HUES48 (cell line): ENCODE measurements around the gene XYLT1.

Experiments
- H3K27ac ChIP-seq: one replicate; pipeline ENCODE4 v1.7.0; 2013; ENCODE audit warnings: low read depth, low read length, inconsistent platforms
- H3K27me3 ChIP-seq: 2 replicates; pipeline ENCODE4 v1.6.1; 2013; ENCODE audit warnings: mild to moderate bottlenecking, low read length; ENCODE audit not compliant: control insufficient read depth, insufficient read depth
- H3K36me3 ChIP-seq: 2 replicates; pipeline ENCODE4 v1.6.1; 2013; ENCODE audit warnings: low read length; ENCODE audit not compliant: control insufficient read depth, insufficient read depth
- H3K4me1 ChIP-seq: 2 replicates; pipeline ENCODE4 v1.6.1; 2013; ENCODE audit warnings: mild to moderate bottlenecking, low read length; ENCODE audit not compliant: control insufficient read depth, insufficient read depth
- H3K4me3 ChIP-seq: 2 replicates; pipeline ENCODE4 v1.5.1; 2013; ENCODE audit warnings: mild to moderate bottlenecking, low read depth, low read length
- H3K9ac ChIP-seq: 2 replicates; pipeline ENCODE4 v1.6.1; 2013; ENCODE audit warnings: mild to moderate bottlenecking, low read depth, low read length, moderate library complexity
- H3K9me3 ChIP-seq: 2 replicates; pipeline ENCODE4 v1.6.1; 2013; ENCODE audit warnings: low read length; ENCODE audit not compliant: control insufficient read depth, insufficient read depth

The XYLT1 gene

DNA sequence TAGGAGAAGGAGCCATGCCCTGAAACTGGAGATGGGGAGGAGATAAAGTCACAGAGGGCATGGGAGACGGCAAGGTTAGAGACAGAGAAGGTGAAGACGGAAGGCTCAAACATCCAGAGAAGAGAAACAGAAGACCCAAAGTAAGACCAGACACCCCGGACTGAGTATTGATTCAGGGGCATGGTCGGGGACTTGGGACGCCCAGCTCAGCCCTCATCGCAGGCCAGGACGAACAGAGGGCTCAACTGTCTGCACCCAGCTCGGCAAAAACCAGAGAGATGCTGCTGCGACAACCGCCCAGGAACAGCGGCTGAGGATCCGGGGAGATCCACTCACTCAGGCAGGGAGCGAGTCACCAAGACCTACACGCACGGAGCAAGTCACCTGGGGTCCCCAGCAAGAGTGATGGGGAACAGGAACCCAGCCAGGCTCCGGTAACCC, 999 bp downstream of the XYLT1 start:
- Histone ChIP-seq H3K9ac (peak overlapping the region; percentile 31; the same call in 1 of the 2 replicates), H3K27ac (no peak overlapping the region), H3K9me3 (no peaks in the 10 kb centered on the region), H3K27me3 (peaks cover 21% of the 10 kb centered on the region), H3K4me3 (peak overlapping the region; percentile 74), H3K4me1 (peaks cover 47% of the 10 kb centered on the region), H3K36me3 (no peaks in the 10 kb centered on the region)

DNA sequence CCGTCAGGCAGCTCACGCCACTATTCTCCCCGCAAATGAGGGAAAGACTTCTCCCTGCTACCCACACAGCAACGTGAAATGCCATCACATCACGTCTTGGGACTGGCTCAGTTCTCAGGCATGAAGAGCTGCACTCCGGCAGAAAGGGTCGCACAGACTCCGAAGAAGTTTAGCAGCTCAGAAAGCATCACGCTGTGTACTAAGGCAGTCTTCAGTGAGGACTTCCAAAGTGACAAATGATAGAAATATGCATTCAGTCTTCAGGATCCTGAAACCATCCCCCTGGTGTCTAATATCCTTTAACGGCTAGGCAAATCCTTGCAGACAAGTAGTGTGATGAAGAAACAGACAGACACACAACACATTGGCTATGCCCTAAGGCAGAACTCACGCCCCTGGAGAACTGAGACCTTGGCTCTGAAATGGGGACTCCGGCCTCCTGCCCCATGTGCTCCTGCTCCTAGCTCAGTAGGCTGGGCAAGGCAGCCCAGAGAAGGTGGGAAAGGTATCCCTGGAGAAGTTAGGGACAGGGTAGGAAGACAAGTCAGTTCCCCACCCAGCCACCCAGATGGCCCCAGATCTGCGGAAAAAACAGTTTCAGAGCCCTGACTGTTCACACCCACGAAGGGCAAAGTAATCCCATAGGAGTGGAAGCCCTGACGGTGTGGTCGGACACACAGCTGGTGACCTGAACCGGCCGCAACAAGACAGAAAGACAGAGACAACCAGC, 1.6 kb downstream of the XYLT1 start:
- H3K4me1 ChIP-seq: peaks cover 43% of the 10 kb centered on the region
- peak overlapping the region; percentile 31; the same call in 1 of the 2 replicates for H3K9ac ChIP-seq
- peak overlapping the region; percentile 74 for H3K4me3 ChIP-seq
- no peaks in the 10 kb centered on the region for H3K36me3 ChIP-seq
- H3K27me3 ChIP-seq: peaks cover 21% of the 10 kb centered on the region
- no peak overlapping the region for H3K27ac ChIP-seq
- H3K9me3 ChIP-seq: no peaks in the 10 kb centered on the region

DNA sequence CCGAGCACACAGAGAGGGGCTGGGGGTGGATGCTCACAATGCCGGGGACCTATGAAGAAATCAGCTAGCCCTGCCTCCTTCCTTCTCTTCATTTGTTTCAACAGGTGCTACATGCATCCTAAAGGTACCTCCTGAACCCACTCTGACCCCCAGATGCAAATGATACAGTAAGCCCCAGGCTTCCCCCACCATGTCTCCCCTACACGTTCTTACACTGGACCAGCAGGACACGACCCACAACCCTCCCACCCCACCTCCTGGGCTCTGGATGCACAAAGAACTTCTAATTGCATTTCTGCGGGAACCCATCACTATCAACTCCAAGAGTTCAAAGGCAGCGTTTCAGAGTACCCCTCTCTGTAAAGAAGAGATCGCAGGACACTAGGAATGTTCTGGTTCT, 2.1 kb downstream of the XYLT1 start:
- no peak overlapping the region for H3K27ac ChIP-seq
- peaks cover 21% of the 10 kb centered on the region for H3K27me3 ChIP-seq
- H3K9ac ChIP-seq: no peak overlapping the region
- H3K4me3 ChIP-seq: peak overlapping the region; percentile 74
- H3K36me3 ChIP-seq: no peaks in the 10 kb centered on the region
- H3K9me3 ChIP-seq: no peaks in the 10 kb centered on the region
- peaks cover 43% of the 10 kb centered on the region for H3K4me1 ChIP-seq

DNA sequence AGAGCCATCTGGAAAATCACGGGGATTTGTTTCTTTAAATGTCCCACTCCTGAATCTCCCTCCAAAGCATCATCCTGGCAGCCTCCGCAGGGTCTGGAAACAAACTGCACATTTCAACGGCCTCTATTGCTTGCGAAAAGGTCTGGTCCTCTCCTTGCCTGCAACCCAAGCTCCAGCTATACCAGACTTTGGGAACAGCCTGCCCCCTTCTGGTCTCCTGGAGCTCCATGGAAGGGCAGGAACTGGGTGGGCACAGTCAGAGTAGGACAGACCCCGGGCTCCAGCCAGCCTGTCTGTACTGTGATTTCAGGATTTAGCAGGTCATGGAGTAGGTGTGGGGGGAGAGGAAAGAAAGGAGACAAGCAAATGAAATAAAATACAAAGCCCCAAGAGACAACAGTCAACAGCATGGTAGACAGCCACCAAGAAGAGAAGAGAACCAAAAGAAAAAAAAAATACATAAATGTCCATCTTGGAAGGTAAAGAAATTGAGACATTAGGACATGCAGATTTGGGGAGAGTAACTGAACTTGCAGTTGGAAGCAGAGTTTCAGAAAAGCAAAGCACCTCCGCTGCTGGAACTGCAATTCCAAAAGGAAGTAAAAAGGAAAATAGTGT, 2.7 kb downstream of the XYLT1 start:
- H3K27ac ChIP-seq: no peak overlapping the region
- H3K27me3 ChIP-seq: peaks cover 21% of the 10 kb centered on the region
- 0 out of 2 replicates have a peak overlapping the region, but pooled peaks have one; percentile 15 for H3K4me3 ChIP-seq
- peaks cover 47% of the 10 kb centered on the region for H3K4me1 ChIP-seq
- H3K9me3 ChIP-seq: no peaks in the 10 kb centered on the region
- no peaks in the 10 kb centered on the region for H3K36me3 ChIP-seq
- no peak overlapping the region for H3K9ac ChIP-seq

DNA sequence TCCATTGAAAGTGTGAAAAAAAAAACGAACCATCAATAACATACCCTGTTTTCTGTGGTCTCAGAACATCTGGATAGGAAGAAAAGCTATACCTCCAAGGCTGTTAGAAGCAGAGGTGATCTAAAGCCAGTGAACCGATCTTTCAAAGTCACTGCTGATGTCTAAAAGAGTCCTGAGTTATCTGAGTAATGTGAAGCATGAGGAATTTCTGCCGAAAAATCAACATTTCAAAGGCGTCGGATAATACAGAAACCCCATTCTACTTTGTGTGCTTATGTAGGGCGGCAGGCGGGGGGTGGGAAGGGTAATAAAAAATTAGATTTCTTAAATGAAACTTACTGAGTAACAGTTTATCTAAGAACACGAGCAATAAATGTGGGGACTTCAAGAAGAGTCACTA, 3.9 kb downstream of the XYLT1 start:
- peaks cover 59% of the 10 kb centered on the region for H3K4me1 ChIP-seq
- no peak overlapping the region for H3K27ac ChIP-seq
- no peaks in the 10 kb centered on the region for H3K36me3 ChIP-seq
- no peaks in the 10 kb centered on the region for H3K9me3 ChIP-seq
- peaks cover 21% of the 10 kb centered on the region for H3K27me3 ChIP-seq
- no peak overlapping the region for H3K9ac ChIP-seq
- H3K4me3 ChIP-seq: peak overlapping the region; percentile 29; the same call in 1 of the 2 replicates

DNA sequence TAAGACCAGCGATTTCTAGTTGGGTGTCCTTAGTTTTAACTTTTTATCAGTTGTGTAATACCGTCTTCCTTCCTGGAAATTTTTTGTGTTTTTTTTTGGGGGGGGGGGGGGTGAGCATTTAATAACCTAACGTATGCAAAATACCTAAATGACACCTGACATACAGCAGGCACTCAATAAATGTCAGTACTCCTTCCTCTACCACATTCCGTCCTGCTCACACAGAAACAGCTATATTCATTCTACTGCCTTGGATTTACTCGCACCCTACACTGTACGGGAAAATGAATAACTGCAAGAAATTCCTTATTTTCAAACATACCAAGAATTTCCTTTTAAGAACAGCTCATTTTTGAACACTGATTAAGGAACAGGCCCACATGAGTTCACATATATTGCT, 5.3 kb downstream of the XYLT1 start:
- H3K4me1 ChIP-seq: peaks cover 55% of the 10 kb centered on the region
- H3K4me3 ChIP-seq: no peak overlapping the region
- peaks cover 15% of the 10 kb centered on the region for H3K27me3 ChIP-seq
- H3K36me3 ChIP-seq: no peaks in the 10 kb centered on the region
- H3K27ac ChIP-seq: no peak overlapping the region
- no peaks in the 10 kb centered on the region for H3K9me3 ChIP-seq
- H3K9ac ChIP-seq: no peak overlapping the region

DNA sequence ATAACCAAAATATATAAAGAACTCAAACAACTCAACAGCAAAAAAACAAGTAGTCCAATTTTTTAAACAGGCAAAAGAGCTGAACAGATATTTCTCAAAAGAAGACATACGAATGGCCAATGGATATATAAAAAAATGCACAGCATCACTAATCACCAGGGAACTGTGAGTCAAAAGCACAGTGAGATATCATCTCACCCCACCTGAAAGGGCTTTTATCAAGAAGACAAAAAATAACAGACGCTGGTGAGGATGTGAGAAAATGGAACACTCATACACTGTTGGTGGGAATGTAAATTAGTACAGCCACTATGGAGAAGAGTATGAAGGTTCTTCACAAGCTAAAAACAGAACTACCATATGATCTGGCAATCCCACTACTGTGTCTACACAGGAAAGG, 7.4 kb downstream of the XYLT1 start:
- Histone ChIP-seq H3K36me3 (no peaks in the 10 kb centered on the region), H3K27ac (no peak overlapping the region), H3K4me1 (peaks cover 52% of the 10 kb centered on the region), H3K27me3 (no peaks in the 10 kb centered on the region), H3K9ac (no peak overlapping the region), H3K9me3 (no peaks in the 10 kb centered on the region), H3K4me3 (no peak overlapping the region)

DNA sequence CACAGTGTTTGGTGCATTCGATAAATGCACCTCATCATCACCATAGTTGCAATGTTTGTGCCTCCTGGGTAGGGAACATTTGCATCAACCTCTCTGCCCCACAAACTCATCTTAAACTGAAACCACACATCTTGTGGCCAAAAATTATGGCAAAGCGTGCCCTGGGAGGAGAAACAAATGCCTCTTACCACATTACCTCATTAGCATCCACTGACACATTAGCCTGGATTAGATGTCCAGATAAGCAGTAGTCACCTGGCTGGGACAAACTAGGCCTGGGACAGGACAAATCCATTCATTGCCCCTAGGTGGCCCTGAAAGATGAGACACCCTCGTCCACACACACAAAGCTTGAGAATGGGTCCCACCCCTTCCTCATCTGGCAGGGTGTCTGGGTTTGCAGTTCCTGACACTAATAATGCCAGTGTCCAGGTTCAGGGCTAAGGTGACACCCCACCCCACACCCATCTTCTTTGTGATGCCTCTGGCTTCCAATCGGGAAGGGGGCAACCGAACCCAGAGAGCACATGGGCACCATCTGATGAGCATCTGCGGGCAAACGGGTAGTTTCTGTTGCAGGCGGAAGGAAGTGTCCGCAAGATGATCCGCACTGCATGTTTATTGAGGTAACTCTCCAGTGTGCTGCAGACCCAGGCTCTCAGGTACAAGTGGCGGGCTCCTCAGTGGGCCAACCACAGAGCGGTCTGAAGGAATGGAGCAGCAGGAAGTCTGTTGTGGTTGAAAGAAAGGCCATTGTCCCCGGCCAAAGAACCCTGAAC, 8.6 kb downstream of the XYLT1 start:
- H3K27me3 ChIP-seq: no peaks in the 10 kb centered on the region
- H3K36me3 ChIP-seq: no peaks in the 10 kb centered on the region
- H3K9ac ChIP-seq: no peak overlapping the region
- peak overlapping the region; percentile 36 for H3K27ac ChIP-seq
- H3K9me3 ChIP-seq: no peaks in the 10 kb centered on the region
- H3K4me3 ChIP-seq: no peak overlapping the region
- H3K4me1 ChIP-seq: peaks cover 44% of the 10 kb centered on the region

DNA sequence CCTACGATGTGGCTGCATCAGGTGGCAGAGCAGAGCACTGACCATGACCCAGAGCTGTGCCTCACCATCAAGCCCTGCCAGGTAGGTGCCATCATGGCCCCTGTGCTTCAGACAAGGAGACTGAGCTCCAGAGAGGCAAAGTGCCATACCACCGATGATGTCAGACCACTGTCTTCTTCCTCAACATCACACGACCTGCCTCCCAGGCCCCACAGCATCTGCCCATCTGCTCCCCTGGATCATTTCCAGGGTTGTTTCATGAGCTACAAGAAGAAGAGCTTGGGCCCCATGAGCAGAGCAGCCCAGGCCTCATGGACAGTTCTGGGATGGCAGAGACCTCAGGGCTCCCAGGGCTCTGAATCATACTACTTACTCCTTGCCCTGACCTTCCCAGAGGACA, 9.9 kb downstream of the XYLT1 start:
- H3K36me3 ChIP-seq: no peaks in the 10 kb centered on the region
- H3K27ac ChIP-seq: no peak overlapping the region
- peaks cover 33% of the 10 kb centered on the region for H3K4me1 ChIP-seq

DNA sequence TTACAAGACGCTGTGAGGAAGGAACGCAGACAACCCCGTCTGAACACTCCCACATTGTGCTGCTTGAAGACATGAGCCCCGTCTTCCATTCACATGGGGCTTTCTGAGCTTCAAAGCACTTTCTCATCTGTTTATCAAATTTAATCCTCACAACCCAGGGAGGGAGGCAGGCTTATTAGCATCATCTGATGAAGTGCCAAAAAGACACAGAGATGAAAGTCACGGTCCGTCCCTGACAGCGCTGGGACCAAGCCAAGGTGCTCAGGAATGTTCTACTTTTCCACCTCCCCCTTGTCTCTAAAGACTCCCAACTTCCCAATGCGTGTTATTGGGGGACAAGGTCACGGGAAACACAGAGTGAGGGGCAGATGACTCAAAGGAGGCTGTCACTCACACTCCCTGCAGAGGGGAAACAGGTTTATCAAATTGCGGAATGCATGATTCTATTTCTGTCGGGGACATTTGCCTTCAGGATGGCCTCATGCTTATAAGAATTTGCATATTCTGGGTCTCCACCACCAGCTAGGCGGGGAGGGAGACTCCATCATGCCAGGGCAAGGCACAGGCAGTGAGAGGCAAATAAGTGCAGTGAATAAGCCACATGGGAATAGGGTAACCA, 10.7 kb downstream of the XYLT1 start:
- Histone ChIP-seq H3K4me1 (peaks cover 28% of the 10 kb centered on the region), H3K27me3 (no peaks in the 10 kb centered on the region), H3K27ac (no peak overlapping the region), H3K36me3 (no peaks in the 10 kb centered on the region), H3K9ac (no peak overlapping the region), H3K4me3 (no peak overlapping the region), H3K9me3 (no peaks in the 10 kb centered on the region)

More for the DNA sequence above, 9.9 kb downstream of the XYLT1 start:
- Histone ChIP-seq H3K27me3 (no peaks in the 10 kb centered on the region), H3K4me3 (no peak overlapping the region), H3K9me3 (no peaks in the 10 kb centered on the region), H3K9ac (no peak overlapping the region)
